ENCODE results near the gene ANTXR2.

DNA sequence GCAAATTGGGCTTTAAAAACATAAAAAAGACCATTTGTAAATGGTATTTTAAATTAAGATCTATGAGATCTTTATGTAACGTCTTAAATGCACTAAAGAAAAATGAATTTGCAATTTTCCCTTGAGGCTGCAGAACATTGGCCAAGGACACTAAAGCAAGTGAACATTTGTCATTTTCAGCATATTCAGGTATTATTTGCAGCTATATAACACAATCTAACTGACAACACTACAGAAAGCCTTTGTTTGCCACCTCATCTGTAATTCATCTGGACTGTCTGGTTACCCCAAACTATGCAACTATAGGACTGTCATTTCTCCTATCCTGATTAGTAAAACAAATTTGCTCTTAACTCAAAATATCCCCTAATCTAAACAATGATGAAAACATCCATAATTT is 74.8 kb downstream of the ANTXR2 start:
- TF ChIP-seq POLR2AphosphoS5 (IDR thresholded peaks at IDR 0.05; ENCODE audit: low read depth, low read length), result no peak
- TF ChIP-seq TAF1 (IDR thresholded peaks at IDR 0.05; ENCODE audit: borderline replicate concordance, insufficient read depth, low read length), result no peak
- TF ChIP-seq, protein P1, sequence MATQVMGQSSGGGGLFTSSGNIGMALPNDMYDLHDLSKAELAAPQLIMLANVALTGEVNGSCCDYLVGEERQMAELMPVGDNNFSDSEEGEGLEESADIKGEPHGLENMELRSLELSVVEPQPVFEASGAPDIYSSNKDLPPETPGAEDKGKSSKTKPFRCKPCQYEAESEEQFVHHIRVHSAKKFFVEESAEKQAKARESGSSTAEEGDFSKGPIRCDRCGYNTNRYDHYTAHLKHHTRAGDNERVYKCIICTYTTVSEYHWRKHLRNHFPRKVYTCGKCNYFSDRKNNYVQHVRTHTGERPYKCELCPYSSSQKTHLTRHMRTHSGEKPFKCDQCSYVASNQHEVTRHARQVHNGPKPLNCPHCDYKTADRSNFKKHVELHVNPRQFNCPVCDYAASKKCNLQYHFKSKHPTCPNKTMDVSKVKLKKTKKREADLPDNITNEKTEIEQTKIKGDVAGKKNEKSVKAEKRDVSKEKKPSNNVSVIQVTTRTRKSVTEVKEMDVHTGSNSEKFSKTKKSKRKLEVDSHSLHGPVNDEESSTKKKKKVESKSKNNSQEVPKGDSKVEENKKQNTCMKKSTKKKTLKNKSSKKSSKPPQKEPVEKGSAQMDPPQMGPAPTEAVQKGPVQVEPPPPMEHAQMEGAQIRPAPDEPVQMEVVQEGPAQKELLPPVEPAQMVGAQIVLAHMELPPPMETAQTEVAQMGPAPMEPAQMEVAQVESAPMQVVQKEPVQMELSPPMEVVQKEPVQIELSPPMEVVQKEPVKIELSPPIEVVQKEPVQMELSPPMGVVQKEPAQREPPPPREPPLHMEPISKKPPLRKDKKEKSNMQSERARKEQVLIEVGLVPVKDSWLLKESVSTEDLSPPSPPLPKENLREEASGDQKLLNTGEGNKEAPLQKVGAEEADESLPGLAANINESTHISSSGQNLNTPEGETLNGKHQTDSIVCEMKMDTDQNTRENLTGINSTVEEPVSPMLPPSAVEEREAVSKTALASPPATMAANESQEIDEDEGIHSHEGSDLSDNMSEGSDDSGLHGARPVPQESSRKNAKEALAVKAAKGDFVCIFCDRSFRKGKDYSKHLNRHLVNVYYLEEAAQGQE (IDR thresholded peaks at IDR 0.05; ENCODE audit: insufficient read depth in 1 of 2, low read depth in 2 of 2, low read length in 2 of 2), result no peak
- no peak for TF ChIP-seq SIN3A (IDR thresholded peaks at IDR 0.05; ENCODE audit: borderline replicate concordance, insufficient read depth, low read length)
- TF ChIP-seq FOXP2 (optimal IDR thresholded peaks at IDR 0.05; ENCODE audit: borderline replicate concordance, extremely low read depth, extremely low read length, insufficient read depth), result no peak

Measured in PFSK-1 (cell line).